Left ventricle myocardium inferior (tissue), 1 donor: ENCODE data around the gene DNAJC13. TPM values are rescaled to one million over a fixed set of nuclear protein-coding genes. Genes with fewer than 3 reads are reported as not detected.

ENCODE experiments used
- DNase-seq: peaks from one replicate; pipeline ENCODE4 v3.0.0-alpha.2; 2020
- H3K27ac ChIP-seq: fragments of 200-600 bp; replicated peaks from 2 replicates; pipeline ENCODE4 v1.8.0; 2021
- H3K27me3 ChIP-seq: fragments of 200-600 bp; 2 replicates; pipeline ENCODE4 v1.8.0; 2021; ENCODE audit warnings: low read depth
- H3K36me3 ChIP-seq: fragments of 200-600 bp; 2 replicates; pipeline ENCODE4 v1.8.0; 2021
- H3K4me1 ChIP-seq: fragments of 200-600 bp; 2 replicates; pipeline ENCODE4 v1.8.0; 2021
- H3K4me3 ChIP-seq: fragments of 200-600 bp; 2 replicates; pipeline ENCODE4 v1.8.0; 2021; ENCODE audit warnings: mild to moderate bottlenecking, moderate library complexity
- H3K9me3 ChIP-seq: fragments of 200-600 bp; replicated peaks from 2 replicates; pipeline ENCODE4 v1.8.0; 2021
- CTCF ChIP-seq: fragments of 200-600 bp; IDR thresholded peaks from 2 replicates; pipeline ENCODE4 v1.8.0; 2021; ENCODE audit warnings: antibody characterized with exemption, mild to moderate bottlenecking, borderline replicate concordance
- intact Hi-C: fragments of 100-400 bp; cut with micrococcal nuclease; formaldehyde crosslinking; loops from one replicate; pipeline ENCODE4 v1.11.0; 2022
- total RNA-seq: library from RNA; stranded (reverse); fragmentation: NEBNext Ultra II Directional; extraction: Animal tissue kit (Norgen Biotek cat#: 25700); gene quantifications from one replicate; pipeline ENCODE4 v1.2.1, GENCODE V29; 2021
- donor health status: DM: no; HTN: yes; CAD: no; lungs with severe emphysema.

Gene DNAJC13
- total RNA-seq, 1 donor from 2014 or later: 31.0 TPM

- no peaks in the 10 kb centered on the region for H3K4me1 ChIP-seq
- H3K9me3 ChIP-seq: no peaks in the 10 kb centered on the region
- H3K4me3 ChIP-seq: no peak overlapping the region
- no peak for DNase-seq
- no peaks in the 10 kb centered on the region for H3K27me3 ChIP-seq
- H3K36me3 ChIP-seq: peaks cover 12% of the 10 kb centered on the region
- TF ChIP-seq CTCF: no peak
- no peak overlapping the region for H3K27ac ChIP-seq
- intact Hi-C loops: no loop called here
Observed at GRCh38 chr3:132587401-132587800, 170.1 kb downstream of the DNAJC13 start.

Other genes with a start within 250 kb of the DNAJC13 start
- 1.3 TPM for gene ACP3, start 100.1 kb upstream of the DNAJC13 start, total RNA-seq
- 5.2 TPM for gene ACKR4, start 179.8 kb downstream of the DNAJC13 start, total RNA-seq
- gene ACAD11, start 242.3 kb downstream of the DNAJC13 start, total RNA-seq: 21.5 TPM
- 37.5 TPM for gene UBA5, start 242.8 kb downstream of the DNAJC13 start, total RNA-seq